ENCODE results near the gene CACTIN.

Gene CACTIN

GRCh38 chr19:3646336-3647092 lies 19.9 kb upstream of the CACTIN start:
- DNase-seq (ENCODE audit: low read depth, low spot score), result no peak

GRCh38 chr19:3645726-3646125 lies 19.1 kb upstream of the CACTIN start:
- no peak for DNase-seq (ENCODE audit: low read depth, low spot score)

GRCh38 chr19:3645067-3645396 lies 18.4 kb upstream of the CACTIN start:
- DNase-seq (ENCODE audit: low read depth, low spot score), result no peak

GRCh38 chr19:3644351-3645066 lies 17.9 kb upstream of the CACTIN start:
- no peak for DNase-seq (ENCODE audit: low read depth, low spot score)

- no peak for DNase-seq (ENCODE audit: low read depth, low spot score)
Observed at GRCh38 chr19:3643674-3644313, 17.2 kb upstream of the CACTIN start.

- no peak for DNase-seq (ENCODE audit: low read depth, low spot score)
Observed at GRCh38 chr19:3642987-3643673, 16.5 kb upstream of the CACTIN start.

GRCh38 chr19:3642296-3642695 lies 15.7 kb upstream of the CACTIN start:
- DNase-seq (ENCODE audit: low read depth, low spot score), result no peak

GRCh38 chr19:3641515-3642269 lies 15.1 kb upstream of the CACTIN start:
- no peak for DNase-seq (ENCODE audit: low read depth, low spot score)

- no peak for DNase-seq (ENCODE audit: low read depth, low spot score)
Observed at GRCh38 chr19:3639479-3639878, 12.9 kb upstream of the CACTIN start.

- no peak for DNase-seq (ENCODE audit: low read depth, low spot score)
Observed at GRCh38 chr19:3638208-3639193, 11.9 kb upstream of the CACTIN start.

GRCh38 chr19:3637621-3638020 lies 11.0 kb upstream of the CACTIN start:
- no peak for DNase-seq (ENCODE audit: low read depth, low spot score)

GRCh38 chr19:3636962-3637361 lies 10.4 kb upstream of the CACTIN start:
- no peak for DNase-seq (ENCODE audit: low read depth, low spot score)

GRCh38 chr19:3636506-3636905 lies 9.9 kb upstream of the CACTIN start:
- no peak for DNase-seq (ENCODE audit: low read depth, low spot score)

GRCh38 chr19:3634496-3635045 lies 8.0 kb upstream of the CACTIN start:
- DNase-seq (ENCODE audit: low read depth, low spot score), result no peak

GRCh38 chr19:3633559-3633988 lies 7.0 kb upstream of the CACTIN start:
- no peak for DNase-seq (ENCODE audit: low read depth, low spot score)

GRCh38 chr19:3632739-3633558 lies 6.4 kb upstream of the CACTIN start:
- DNase-seq (ENCODE audit: low read depth, low spot score), result no peak

- DNase-seq (ENCODE audit: low read depth, low spot score), result no peak
Observed at GRCh38 chr19:3632098-3632497, 5.5 kb upstream of the CACTIN start.

- no peak for DNase-seq (ENCODE audit: low read depth, low spot score)
Observed at GRCh38 chr19:3631053-3631861, 4.7 kb upstream of the CACTIN start.

Measured in activated naive CD8-positive, alpha-beta T cell treated with anti-CD3 and anti-CD28 coated beads, Interleukin-2, amount 50 U/mL, for 16 hours (primary cell).